Sigmoid colon (tissue), 4 donors: ENCODE measurements around the gene SPDYE16.
"Not testable (repeated sequence)": the region's sequence is repeated elsewhere in the genome, so short reads cannot be mapped to it uniquely, and the experiment has no call there.

ENCODE experiments used
- POLR2AphosphoS5 ChIP-seq, 4 donors: sonication (generic); formaldehyde crosslinking; IDR thresholded peaks; one replicate each; pipeline ENCODE4 v1.6.1; 2017; ENCODE audit warnings: antibody characterized with exemption in 4 of 4
- TF ChIP-seq, protein P1 (sequence below), 4 experiments: fragments of 450-650 bp in 3 of 4; fragments of 200-600 bp in 1 of 4; IDR thresholded peaks; one replicate each; pipeline ENCODE4 v1.5.1; 2016 to 2019; ENCODE audit warnings: antibody characterized with exemption in 4 of 4, mild to moderate bottlenecking in 3 of 4, moderate library complexity in 2 of 4

DNA sequence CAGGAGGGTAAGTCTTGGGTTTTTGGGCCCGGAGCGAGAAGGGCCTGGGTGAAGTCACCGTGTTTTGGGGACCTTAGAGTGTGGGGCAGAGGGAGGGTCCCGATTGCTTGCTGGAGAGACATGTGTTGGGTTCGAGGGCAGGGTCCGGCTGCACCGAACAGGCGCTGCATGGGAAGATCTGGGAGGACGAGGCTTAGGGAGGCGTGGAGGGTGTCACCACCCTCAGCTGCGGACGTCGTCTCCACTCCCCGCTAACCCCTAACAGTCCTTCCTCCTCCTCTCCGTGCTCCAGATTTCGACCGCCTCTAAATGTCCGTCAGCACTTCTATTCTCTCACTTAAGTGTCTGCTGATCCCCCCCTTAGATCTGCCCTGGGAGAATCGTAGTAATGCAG, 6.8 kb upstream of the SPDYE16 start:
- not testable (repeated sequence) for TF ChIP-seq POLR2AphosphoS5 (IDR thresholded peaks at IDR 0.05)
- TF ChIP-seq, protein P1, sequence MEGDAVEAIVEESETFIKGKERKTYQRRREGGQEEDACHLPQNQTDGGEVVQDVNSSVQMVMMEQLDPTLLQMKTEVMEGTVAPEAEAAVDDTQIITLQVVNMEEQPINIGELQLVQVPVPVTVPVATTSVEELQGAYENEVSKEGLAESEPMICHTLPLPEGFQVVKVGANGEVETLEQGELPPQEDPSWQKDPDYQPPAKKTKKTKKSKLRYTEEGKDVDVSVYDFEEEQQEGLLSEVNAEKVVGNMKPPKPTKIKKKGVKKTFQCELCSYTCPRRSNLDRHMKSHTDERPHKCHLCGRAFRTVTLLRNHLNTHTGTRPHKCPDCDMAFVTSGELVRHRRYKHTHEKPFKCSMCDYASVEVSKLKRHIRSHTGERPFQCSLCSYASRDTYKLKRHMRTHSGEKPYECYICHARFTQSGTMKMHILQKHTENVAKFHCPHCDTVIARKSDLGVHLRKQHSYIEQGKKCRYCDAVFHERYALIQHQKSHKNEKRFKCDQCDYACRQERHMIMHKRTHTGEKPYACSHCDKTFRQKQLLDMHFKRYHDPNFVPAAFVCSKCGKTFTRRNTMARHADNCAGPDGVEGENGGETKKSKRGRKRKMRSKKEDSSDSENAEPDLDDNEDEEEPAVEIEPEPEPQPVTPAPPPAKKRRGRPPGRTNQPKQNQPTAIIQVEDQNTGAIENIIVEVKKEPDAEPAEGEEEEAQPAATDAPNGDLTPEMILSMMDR (IDR thresholded peaks at IDR 0.05), result not testable (repeated sequence)
